NOMO-1 treated with dmso at 0.1 percent for 144 hours (cell line): ENCODE measurements around the gene COL24A1.
"Not testable (repeated sequence)": the region's sequence is repeated elsewhere in the genome, so short reads cannot be mapped to it uniquely, and the experiment has no call there.

Source experiments
- DNase-seq: peaks from one replicate; lab custom pipeline; 2025; ENCODE audit not compliant: unreplicated experiment; lab: John Stamatoyannopoulos, UW

COL24A1 gene

DNA sequence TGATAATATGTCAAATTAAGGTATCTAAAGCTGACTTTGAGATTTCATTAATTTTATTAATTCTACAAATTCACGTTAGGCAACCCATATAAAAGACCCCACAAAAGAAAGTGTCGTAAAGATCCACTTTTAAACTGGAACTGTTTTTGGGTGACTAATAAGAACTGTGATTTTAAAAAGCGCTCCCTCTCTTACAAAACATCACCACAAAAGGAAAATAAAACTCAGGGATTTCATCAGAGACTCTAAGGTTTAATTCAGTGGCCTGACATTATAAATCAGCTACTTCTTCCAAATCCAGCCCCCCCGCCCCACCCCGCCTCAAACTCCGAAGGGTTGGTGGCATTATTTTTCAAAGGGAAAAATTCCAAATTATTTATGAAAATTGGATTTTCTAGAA lies 2.7 kb downstream of the COL24A1 start:
- no peak for DNase-seq

DNA sequence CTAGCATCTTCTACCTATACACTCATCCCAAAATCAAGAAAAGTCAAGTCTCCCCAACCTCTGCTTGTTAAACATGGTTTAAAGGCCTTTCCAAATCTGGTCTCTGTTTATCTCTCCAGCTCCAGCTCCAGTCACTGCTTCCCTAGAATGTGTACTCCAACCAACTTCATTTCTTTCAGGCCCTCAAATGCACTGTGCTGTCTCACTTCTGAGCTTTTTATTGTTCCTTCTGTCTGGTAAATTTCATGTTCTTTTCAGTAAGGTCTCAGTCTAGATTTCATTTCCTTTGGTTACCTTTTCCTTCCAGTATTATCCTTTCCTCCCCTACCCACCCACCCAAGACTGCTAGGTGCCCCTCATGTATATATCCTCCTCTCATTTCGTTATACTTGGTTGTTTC lies 3.7 kb downstream of the COL24A1 start:
- DNase-seq, result no peak

DNA sequence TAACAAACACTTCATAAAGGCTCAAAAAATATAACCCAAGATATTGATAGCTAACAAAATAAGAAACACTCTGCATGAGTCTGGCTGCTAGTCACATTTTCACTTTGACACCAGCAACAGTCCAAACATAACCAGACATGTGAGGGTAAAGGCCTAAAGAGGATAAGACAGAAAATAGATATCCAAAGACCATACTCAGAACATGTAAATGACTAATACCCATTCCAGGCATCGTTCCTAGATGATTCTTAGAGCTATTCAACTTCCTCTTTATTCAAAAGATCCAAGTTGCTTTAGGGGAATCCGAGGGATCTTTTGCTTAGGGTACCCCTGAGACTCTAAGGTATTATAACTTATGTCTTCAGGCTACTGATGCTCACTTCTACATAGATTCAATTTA lies 5.1 kb downstream of the COL24A1 start:
- DNase-seq, result no peak

DNA sequence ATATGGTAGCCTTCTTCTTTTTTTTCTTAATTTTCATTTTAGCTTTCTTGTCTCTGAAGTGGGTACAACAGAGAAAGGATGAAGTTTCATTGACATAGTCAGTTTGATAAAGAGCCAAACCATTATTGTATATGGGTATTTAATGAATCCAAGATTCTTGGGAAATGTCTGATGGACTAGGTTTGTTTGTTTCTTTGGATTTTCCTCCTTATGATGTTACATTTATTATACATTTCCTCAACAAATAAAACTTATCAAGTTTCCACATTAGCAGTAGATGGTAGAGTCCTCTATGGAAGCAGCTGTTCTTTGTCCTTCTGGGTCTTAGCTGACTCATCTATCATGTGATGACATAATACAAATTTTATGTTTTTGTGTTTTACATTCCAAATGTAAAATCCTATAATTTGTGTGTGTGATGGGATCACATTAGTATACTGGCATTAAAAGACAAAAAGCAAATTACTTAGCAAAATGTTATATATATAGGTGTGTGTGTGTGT lies 6.0 kb downstream of the COL24A1 start:
- no peak for DNase-seq

DNA sequence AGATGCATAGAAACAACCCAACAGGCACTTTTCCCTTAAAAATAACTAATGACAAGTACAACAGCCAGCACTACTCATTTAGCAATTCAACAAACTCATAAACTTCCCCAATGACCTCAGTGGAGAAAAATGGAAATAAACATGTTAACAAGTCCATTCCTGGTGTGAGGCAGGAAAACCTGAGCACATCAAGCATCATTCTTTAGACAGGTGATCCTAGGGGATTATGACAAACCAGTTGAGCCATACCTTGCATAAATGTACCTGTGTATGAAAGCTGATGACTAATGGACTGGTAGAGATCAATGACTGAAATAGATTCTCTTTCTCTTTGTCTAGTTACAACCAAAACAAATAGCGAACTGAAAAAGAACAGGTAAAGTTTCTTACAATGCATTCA lies 7.0 kb downstream of the COL24A1 start:
- DNase-seq, result no peak

DNA sequence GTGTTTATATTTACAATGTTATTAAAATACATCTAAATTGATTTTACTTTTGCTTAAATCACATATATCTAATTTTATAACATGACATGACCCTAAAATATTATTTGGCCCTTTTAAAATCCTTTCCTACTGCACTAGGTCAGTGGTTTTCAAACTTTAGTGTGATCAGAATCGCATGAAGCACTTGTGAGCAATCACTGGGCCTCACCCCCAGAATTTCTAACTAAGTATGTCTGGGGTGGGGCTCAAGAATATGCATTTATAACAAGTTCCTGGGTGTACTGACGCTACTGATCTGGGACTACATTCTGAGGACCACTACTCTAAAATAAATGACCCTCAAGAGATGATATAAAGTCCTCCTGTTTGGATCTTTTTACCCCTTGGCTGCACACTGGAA lies 8.8 kb downstream of the COL24A1 start:
- DNase-seq, result no peak

DNA sequence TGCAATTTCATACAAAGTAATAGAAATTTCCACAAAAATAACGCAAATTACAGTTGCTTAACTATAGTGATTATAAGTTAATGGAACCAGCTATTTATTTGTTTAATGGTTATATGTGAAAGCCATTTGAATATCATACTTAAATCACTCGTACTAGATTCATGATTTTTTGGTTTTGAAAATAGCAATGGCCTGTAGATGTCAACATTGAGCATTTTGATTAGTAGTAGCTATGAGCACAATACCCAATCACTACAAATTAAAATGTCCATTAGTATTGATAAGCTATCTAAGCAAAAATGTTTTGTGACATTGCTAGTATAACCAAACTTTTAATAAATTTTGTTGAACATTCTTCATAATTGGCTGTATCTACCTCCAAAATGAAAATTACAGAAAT lies 10.0 kb downstream of the COL24A1 start:
- no peak for DNase-seq

DNA sequence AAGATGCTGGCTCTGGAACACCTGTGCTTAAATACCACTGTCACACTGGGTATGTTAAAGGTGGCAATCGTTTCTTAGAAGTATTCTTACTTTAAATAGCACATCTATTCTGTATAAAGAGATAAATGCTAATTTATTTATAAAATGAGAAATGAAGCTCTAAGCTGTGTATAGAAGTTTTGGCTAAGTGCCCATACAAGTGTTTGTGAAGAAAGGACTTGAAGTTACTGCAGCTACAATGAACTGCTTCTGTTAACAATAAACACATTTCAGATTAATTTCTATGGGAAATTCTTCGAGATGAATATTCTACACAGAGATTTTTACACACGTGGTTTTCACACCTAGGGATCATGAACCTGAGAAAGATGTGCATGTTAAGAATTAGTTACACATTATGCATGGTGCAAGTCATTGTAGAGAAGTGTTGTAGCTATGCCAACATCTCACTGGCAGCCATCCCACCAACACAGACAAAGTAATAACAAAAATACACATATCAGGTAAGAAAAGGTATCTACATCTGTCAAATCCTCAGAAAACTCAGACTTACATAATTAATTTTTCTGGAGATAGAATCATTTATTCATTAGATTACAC lies 16.2 kb downstream of the COL24A1 start:
- DNase-seq, result no peak

DNA sequence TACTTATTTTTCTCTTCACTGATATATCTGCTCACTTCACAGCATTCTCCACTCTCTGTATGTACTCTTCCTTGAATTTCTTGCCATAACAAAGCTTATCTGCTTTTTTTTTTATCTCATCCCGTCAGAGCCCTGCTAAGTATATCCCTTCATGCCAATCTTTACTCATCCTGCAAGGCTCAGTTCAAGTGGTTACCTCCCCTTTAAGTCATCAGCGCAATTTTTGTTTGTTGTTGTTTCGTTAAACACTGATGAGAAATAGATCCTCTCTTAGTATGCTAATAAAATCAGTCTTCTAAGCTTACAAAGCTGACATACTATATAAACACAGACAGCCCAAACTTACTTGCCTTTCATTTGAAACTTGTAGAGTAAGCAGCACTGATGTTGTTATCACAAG lies 17.8 kb downstream of the COL24A1 start:
- DNase-seq, result no peak

DNA sequence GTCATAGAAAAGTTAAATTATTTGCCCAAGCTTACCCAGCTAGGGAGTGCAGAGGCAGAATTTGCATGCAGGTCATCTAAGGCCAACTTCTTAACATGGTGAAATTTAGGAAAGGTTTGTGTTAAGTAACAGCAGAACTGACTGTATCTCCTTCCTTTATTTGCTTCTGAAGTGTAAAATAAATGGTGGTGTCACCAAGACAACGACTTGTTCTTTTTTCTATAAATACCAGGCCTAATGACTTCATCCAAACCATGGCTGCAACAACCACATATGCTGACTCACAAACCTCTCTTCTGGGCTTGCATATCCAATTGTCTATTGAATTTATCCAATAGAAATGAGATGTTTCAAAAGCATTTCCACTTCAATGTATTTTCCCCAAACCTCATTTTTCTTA lies 19.1 kb downstream of the COL24A1 start:
- peak; percentile 72 for DNase-seq

DNA sequence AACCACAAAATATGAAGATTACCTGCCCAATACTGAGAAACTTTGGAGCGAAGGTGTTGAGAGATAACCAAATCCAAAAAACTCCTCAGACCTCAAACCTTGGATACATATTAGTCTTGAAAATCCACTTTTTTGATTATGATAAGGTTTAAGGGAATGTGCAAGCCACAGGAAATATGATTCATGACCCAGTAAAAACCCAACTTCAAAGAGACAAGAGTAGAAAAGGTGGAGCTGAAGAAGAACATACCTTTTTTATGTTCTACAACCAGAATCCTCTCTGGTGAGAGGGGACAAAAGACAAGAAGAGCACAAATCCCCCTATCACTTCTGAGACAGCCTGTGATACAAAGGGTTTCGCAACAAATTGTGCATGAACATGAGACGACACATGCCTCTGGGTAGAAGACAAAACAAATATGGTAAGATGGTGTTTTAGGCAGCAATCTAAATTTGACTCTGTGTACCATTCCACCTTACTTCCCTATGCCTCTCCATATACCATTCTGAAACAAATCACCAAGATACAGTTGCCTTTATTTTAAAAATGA lies 37.3 kb downstream of the COL24A1 start:
- DNase-seq, result no peak

DNA sequence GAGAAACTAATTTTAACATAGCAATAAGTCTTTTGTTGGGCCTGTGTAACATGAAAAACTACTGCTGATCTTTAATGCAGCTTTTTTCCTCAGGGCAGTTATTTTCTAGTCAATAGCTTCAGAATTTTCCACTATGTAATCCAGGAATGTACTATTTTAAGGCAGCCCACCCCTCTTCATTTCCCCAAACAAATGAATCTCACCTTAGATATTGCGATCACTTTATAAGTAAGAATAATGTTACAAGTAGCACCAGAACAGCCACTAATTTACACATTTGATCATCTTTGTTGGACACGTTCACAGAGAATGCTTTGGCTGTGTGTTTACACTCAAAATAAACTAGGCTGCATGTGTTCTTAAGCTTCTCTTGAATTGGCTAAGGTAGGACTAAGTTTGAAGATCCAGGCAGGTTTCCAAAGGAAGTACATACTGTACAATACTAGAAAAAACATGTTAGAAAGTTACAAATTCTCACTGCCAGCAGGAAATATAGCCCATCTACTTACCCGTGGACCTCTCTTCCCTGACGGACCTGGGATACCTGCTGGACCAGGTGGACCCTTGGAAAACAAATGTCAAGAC lies 41.7 kb downstream of the COL24A1 start:
- DNase-seq, result no peak

DNA sequence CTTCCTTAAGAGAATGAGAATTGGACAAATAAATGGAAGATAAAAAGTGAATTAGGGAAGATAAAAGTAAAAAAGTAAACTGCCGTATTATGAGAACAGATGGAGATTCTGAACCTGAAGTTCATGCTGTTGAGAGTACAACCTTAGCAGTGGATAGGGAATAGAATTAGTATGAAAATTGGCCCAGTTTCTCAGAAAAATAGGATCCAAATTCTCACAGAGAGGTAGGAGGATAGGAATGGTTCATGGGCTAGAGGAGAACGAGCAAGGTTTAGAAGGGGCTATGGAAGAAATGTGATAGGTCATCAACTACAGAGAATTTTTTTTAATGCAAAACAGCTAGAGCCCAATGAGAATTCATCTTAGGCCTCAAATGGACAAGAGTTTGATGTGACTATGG lies 42.3 kb downstream of the COL24A1 start:
- no peak for DNase-seq

DNA sequence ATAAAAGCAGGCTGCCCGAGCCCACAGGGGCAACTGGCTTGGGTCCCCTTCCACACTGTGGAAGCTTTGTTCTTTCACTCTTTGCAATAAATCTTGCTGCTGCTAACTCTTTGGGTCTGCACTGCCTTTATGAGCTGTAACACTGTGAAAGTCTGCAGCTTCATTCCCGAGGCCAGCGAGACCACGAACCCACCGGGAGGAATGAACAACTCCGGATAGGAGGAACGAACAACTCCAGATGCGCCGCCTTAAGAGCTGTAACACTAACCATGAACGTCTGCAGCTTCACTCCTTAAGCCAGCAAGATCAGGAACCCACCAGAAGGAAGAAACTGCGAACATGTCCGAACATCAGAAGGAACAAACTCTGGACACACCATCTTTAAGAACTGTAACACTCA lies 45.0 kb downstream of the COL24A1 start:
- not testable (repeated sequence) for DNase-seq

DNA sequence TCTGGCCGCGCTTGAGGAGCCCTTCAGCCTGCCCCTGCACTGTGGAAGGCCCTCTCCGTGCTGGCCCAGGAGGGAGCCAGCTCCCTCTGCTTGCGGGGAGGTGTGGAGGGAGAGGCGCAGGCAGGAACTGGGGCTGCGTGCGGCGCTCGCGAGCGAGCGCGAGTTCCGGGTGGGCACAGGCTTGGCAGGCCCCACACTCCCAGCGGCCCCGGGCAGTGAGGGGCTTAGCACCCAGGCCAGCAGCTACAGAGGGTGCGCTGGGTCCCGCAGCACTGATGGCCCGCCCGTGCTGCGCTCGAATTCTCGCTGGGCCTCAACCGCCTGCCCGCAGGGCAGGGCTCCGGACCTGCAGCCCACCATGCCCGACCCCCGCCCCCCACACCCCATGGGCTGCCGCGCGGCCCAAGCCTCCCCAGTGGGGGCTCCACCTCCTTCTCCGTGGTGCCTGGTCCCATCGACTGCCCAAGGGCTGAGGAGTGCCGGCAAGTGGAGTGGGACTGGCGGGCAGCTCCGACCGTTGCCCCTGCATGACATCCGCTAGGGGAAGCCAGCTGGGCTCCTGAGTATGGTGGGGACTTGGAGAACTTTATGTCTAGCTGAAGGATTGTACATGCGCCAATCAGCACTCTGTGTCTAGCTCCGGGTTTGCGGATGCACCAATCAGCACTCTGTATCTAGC lies 46.0 kb downstream of the COL24A1 start:
- no peak for DNase-seq

DNA sequence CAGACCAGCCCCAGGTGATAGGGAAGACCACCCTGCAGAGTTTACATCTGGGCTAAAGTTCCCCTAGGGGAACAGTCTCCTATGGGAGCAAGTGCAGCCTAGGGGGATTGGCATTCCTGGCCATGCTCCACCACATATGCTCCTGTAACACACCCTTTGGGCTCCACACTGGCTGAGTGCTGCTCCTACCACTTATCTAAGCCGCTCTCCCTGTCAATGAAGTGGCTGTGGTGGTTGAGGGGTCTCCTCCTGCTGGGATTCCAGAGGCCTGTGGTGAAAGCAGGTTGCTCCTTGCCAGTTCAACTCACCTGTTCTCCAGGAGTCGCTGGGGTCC lies 51.1 kb downstream of the COL24A1 start:
- DNase-seq, result no peak

DNA sequence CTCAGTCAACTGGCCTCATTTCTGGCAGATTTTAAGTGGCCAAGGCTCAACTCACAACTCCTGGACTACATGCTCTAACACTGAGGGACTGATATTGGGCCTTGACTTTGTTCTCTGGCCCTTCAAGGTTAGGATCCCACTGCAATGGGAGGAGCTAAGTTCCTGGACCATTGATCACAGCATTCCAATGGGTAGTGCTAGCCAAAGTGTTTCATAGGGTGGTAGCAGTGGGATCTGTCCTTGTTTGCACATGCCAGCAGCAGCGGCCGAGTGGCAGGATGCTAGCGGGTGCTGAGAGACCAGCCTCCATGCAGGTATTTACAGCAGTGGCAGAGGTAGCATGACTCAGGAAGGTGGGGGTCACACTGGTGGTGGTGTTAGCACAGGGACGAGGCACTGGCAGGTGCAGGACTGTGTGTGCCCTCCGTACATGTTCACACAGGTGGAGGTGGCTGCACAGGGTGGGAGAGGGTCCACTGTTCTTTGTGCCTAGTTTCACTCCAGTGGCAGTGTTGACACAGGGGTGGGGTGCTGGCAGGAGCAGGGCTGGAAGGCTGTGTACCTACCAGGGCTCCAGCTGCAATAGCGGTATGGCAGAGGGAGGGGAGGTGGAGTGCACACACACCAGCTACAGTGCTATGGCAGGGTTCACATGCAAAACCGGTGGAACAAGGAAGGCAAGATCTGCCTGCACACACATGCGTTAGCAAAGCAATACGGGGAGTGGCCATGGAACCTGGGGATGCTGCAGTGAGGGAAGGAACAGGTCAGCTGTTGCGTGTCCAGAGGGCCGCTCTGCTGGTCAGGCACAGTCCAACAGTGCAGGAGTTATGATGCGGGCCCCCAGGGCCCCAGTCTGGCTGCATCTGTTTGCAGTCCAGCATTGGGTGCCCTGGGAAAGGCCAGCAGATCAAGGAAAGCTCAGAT lies 51.7 kb downstream of the COL24A1 start:
- no peak for DNase-seq

DNA sequence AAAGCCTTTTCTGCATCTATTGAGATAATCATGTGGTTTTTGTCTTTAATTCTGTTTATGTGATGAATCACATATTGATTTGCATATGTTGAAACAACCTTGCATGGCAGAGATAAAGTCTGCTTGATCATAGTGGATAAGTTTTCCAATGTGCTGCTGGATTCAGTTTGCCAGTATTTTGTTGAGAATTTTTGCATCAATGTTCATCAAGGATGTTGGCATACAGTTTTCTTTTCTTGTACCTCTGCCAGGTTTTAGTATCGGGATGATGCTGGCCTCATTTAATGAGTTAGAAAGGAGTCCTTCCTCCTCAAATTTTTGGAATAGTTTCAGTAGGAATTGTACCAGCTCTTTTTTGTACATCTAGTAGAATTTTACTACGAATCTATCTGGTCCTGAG lies 55.0 kb downstream of the COL24A1 start:
- no peak for DNase-seq

DNA sequence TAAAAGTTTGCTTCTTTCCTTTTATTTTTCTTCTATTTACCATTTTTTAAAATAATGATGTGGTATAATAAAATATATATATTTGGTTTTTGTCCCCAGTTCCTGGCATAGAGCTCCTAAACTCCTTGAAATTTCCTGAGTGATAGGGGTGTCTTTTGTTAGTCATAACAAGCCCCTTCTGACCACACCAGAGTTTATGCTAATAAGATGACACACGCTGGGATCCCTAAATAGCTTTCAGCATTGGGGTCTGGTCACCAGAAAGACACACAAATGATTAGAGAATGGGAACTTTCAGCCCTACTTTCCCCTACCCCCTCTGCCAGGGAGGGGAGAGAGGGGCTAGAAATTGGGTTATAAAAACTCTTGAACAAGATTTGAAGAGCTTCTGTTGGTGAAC lies 56.2 kb downstream of the COL24A1 start:
- no peak for DNase-seq

DNA sequence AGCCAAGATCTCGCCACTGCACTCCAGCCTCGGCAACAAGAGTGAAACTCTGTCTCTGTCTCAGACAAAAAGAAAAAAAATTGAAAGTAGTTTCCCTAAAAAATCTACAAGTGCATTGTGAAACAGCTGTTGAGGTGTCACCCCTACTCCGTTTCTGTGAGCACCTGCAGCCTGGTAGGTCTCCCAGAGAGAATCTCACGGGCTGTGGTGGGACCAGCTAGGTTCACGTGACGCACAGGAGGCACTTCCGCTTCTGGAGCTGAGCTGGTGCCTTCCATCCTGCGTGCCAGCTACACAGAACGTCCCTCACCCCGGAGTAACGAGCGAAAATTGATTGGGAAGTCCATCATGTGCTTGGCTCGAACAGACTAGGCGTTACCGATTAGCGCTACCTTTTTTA lies 66.8 kb downstream of the COL24A1 start:
- no peak for DNase-seq

DNA sequence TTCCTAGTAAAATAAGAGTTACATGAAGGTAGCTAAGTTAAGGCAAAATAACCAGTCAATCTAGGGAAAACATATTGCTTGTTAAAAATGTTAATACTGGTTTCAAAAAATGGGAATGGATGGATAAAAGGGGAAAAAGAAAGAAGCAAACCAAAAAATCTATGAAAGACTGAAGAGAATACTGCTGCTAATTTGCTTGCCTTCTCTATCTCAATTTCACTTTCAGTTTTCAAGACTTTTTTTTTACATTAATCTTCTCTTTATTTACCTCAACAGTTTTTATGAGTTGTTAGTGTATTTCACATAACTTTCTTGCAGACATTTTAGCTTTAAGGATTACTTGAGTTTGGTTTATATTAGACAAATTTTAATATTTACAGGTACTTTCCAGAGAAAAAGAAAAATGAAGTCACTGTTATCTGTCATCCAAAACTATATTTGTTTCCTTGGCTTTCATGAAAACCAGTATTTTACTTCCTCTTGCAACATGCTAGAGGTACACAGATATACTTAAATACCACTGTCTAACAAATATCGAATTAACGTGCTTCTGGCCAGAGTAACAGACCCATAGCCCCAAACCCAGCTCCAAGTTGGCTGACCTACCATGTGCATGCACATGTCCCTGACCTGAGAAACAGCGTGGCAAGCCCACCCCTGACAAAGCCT lies 70.7 kb downstream of the COL24A1 start:
- DNase-seq, result no peak
